ENCODE results near the gene ZP2.
"Not testable (repeated sequence)": the region's sequence is repeated elsewhere in the genome, so short reads cannot be mapped to it uniquely, and the experiment has no call there.

Gene ZP2

GRCh38 chr16:21197621-21198020 is 13.8 kb downstream of the ZP2 start:
- Mint-ChIP-seq H3K9me3 (no peaks in the 10 kb centered on the region), H3K27me3 (ENCODE audit: low read depth) (peaks cover 14% of the 10 kb centered on the region), H3K27ac (no peak overlapping the region), H3K4me1 (ENCODE audit: low read depth) (peaks cover 3% of the 10 kb centered on the region), H3K4me3 (no peak overlapping the region), H3K36me3 (ENCODE audit: low read depth) (no peaks in the 10 kb centered on the region)

- peaks cover 9% of the 10 kb centered on the region for H3K27me3 Mint-ChIP-seq (ENCODE audit: low read depth)
- H3K4me1 Mint-ChIP-seq (ENCODE audit: low read depth), result peaks cover 3% of the 10 kb centered on the region
- H3K9me3 Mint-ChIP-seq, result no peaks in the 10 kb centered on the region
- no peak overlapping the region for H3K27ac Mint-ChIP-seq
- no peaks in the 10 kb centered on the region for H3K36me3 Mint-ChIP-seq (ENCODE audit: low read depth)
- H3K4me3 Mint-ChIP-seq, result no peak overlapping the region
Measured at GRCh38 chr16:21197112-21197511, 14.3 kb downstream of the ZP2 start.

GRCh38 chr16:21195330-21195729 is 16.0 kb downstream of the ZP2 start:
- not testable (repeated sequence) for H3K4me1 Mint-ChIP-seq (ENCODE audit: low read depth); H3K27ac Mint-ChIP-seq; H3K9me3 Mint-ChIP-seq; H3K4me3 Mint-ChIP-seq; H3K36me3 Mint-ChIP-seq (ENCODE audit: low read depth)
- H3K27me3 Mint-ChIP-seq (ENCODE audit: low read depth), result peaks cover 11% of the 10 kb centered on the region

- Mint-ChIP-seq H3K36me3 (ENCODE audit: low read depth) (no peaks in the 10 kb centered on the region), H3K9me3 (peaks cover 4% of the 10 kb centered on the region), H3K27me3 (ENCODE audit: low read depth) (peaks cover 14% of the 10 kb centered on the region), H3K4me3 (no peak overlapping the region), H3K4me1 (ENCODE audit: low read depth) (peaks cover 3% of the 10 kb centered on the region), H3K27ac (no peak overlapping the region)
Measured at GRCh38 chr16:21194771-21195301, 16.5 kb downstream of the ZP2 start.

GRCh38 chr16:21192991-21193390 is 18.4 kb downstream of the ZP2 start:
- Mint-ChIP-seq H3K27ac (no peak overlapping the region), H3K4me1 (ENCODE audit: low read depth) (peaks cover 6% of the 10 kb centered on the region), H3K4me3 (no peak overlapping the region), H3K36me3 (ENCODE audit: low read depth) (no peaks in the 10 kb centered on the region), H3K27me3 (ENCODE audit: low read depth) (peaks cover 13% of the 10 kb centered on the region), H3K9me3 (peaks cover 4% of the 10 kb centered on the region)

- Mint-ChIP-seq H3K27me3 (ENCODE audit: low read depth) (peaks cover 13% of the 10 kb centered on the region), H3K4me3 (no peak overlapping the region), H3K4me1 (ENCODE audit: low read depth) (peaks cover 6% of the 10 kb centered on the region), H3K27ac (no peak overlapping the region), H3K9me3 (peaks cover 4% of the 10 kb centered on the region), H3K36me3 (ENCODE audit: low read depth) (no peaks in the 10 kb centered on the region)
Measured at GRCh38 chr16:21190599-21190998, 20.8 kb downstream of the ZP2 start.

- H3K4me1 Mint-ChIP-seq (ENCODE audit: low read depth), result peaks cover 9% of the 10 kb centered on the region
- H3K27me3 Mint-ChIP-seq (ENCODE audit: low read depth), result peaks cover 13% of the 10 kb centered on the region
- H3K27ac Mint-ChIP-seq, result no peak overlapping the region
- H3K4me3 Mint-ChIP-seq, result no peak overlapping the region
- peaks cover 7% of the 10 kb centered on the region for H3K9me3 Mint-ChIP-seq
- H3K36me3 Mint-ChIP-seq (ENCODE audit: low read depth), result no peaks in the 10 kb centered on the region
Measured at GRCh38 chr16:21190013-21190412, 21.4 kb downstream of the ZP2 start.

GRCh38 chr16:21189311-21189710 is 22.1 kb downstream of the ZP2 start:
- H3K36me3 Mint-ChIP-seq (ENCODE audit: low read depth), result no peaks in the 10 kb centered on the region
- H3K27me3 Mint-ChIP-seq (ENCODE audit: low read depth), result peaks cover 13% of the 10 kb centered on the region
- H3K27ac Mint-ChIP-seq, result no peak overlapping the region
- peaks cover 8% of the 10 kb centered on the region for H3K4me1 Mint-ChIP-seq (ENCODE audit: low read depth)
- no peak overlapping the region for H3K4me3 Mint-ChIP-seq
- peaks cover 14% of the 10 kb centered on the region for H3K9me3 Mint-ChIP-seq

GRCh38 chr16:21186326-21186691 is 25.1 kb downstream of the ZP2 start:
- H3K9me3 Mint-ChIP-seq, result peaks cover 19% of the 10 kb centered on the region
- H3K27ac Mint-ChIP-seq, result no peak overlapping the region
- peaks cover 7% of the 10 kb centered on the region for H3K27me3 Mint-ChIP-seq (ENCODE audit: low read depth)
- H3K36me3 Mint-ChIP-seq (ENCODE audit: low read depth), result peaks cover 6% of the 10 kb centered on the region
- H3K4me1 Mint-ChIP-seq (ENCODE audit: low read depth), result peaks cover 8% of the 10 kb centered on the region
- H3K4me3 Mint-ChIP-seq, result no peak overlapping the region

GRCh38 chr16:21185659-21186325 is 25.6 kb downstream of the ZP2 start:
- H3K4me3 Mint-ChIP-seq, result no peak overlapping the region
- peaks cover 6% of the 10 kb centered on the region for H3K27me3 Mint-ChIP-seq (ENCODE audit: low read depth)
- H3K4me1 Mint-ChIP-seq (ENCODE audit: low read depth), result peaks cover 8% of the 10 kb centered on the region
- H3K27ac Mint-ChIP-seq, result no peak overlapping the region
- peaks cover 11% of the 10 kb centered on the region for H3K36me3 Mint-ChIP-seq (ENCODE audit: low read depth)
- H3K9me3 Mint-ChIP-seq, result peaks cover 19% of the 10 kb centered on the region

- no peak overlapping the region for H3K27ac Mint-ChIP-seq
- H3K36me3 Mint-ChIP-seq (ENCODE audit: low read depth), result peaks cover 13% of the 10 kb centered on the region
Measured at GRCh38 chr16:21184834-21185233, 26.5 kb downstream of the ZP2 start.

GRCh38 chr16:21183995-21184394 is 27.4 kb downstream of the ZP2 start:
- Mint-ChIP-seq H3K27me3 (ENCODE audit: low read depth) (peaks cover 3% of the 10 kb centered on the region), H3K9me3 (peaks cover 16% of the 10 kb centered on the region), H3K4me3 (no peak overlapping the region), H3K4me1 (ENCODE audit: low read depth) (peaks cover 8% of the 10 kb centered on the region), H3K27ac (no peak overlapping the region), H3K36me3 (ENCODE audit: low read depth) (peaks cover 19% of the 10 kb centered on the region)

More at GRCh38 chr16:21184834-21185233, 26.5 kb downstream of the ZP2 start:
- peaks cover 8% of the 10 kb centered on the region for H3K4me1 Mint-ChIP-seq (ENCODE audit: low read depth)
- H3K9me3 Mint-ChIP-seq, result peaks cover 16% of the 10 kb centered on the region
- no peak overlapping the region for H3K4me3 Mint-ChIP-seq
- H3K27me3 Mint-ChIP-seq (ENCODE audit: low read depth), result peaks cover 3% of the 10 kb centered on the region

GRCh38 chr16:21179983-21180365 is 31.4 kb downstream of the ZP2 start:
- Mint-ChIP-seq H3K4me3 (no peak overlapping the region), H3K27ac (no peak overlapping the region), H3K9me3 (peaks cover 12% of the 10 kb centered on the region), H3K27me3 (ENCODE audit: low read depth) (no peaks in the 10 kb centered on the region), H3K36me3 (ENCODE audit: low read depth) (peaks cover 27% of the 10 kb centered on the region), H3K4me1 (ENCODE audit: low read depth) (peaks cover 2% of the 10 kb centered on the region)

GRCh38 chr16:21179126-21179982 is 32.0 kb downstream of the ZP2 start:
- Mint-ChIP-seq H3K27ac (no peak overlapping the region), H3K9me3 (peaks cover 6% of the 10 kb centered on the region), H3K4me1 (ENCODE audit: low read depth) (no peaks in the 10 kb centered on the region), H3K36me3 (ENCODE audit: low read depth) (peaks cover 27% of the 10 kb centered on the region), H3K4me3 (no peak overlapping the region), H3K27me3 (ENCODE audit: low read depth) (no peaks in the 10 kb centered on the region)

GRCh38 chr16:21175397-21175796 is 36.0 kb downstream of the ZP2 start:
- no peaks in the 10 kb centered on the region for H3K9me3 Mint-ChIP-seq
- H3K36me3 Mint-ChIP-seq (ENCODE audit: low read depth), result peaks cover 18% of the 10 kb centered on the region
- H3K27me3 Mint-ChIP-seq (ENCODE audit: low read depth), result no peaks in the 10 kb centered on the region
- no peaks in the 10 kb centered on the region for H3K4me1 Mint-ChIP-seq (ENCODE audit: low read depth)
- no peak overlapping the region for H3K27ac Mint-ChIP-seq
- H3K4me3 Mint-ChIP-seq, result no peak overlapping the region

Measured in T-helper 1 cell treated with Interleukin-12 subunit alpha and Interleukin-12 subunit beta and Interleukin-4 antibody, amounts not matched to agents 30 μg/mL and 1 μg/mL, for 36 hours (primary cell).